Esophagus (tissue), 2 donors: Measurements from ENCODE around the gene PLA2G4A. TPM values are rescaled to one million over a fixed set of nuclear protein-coding genes. Genes with fewer than 3 reads are reported as not detected.

ENCODE experiments used
- H3K27ac ChIP-seq, 2 donors: one replicate each; pipeline ENCODE4 v1.5.1; 2013; ENCODE audit warnings: low read depth in 2 of 2, mild to moderate bottlenecking in 2 of 2, inconsistent platforms in 1 of 2, low read length in 1 of 2, moderate library complexity in 1 of 2
- H3K27me3 ChIP-seq, 2 donors: one replicate each; pipeline ENCODE4 v1.6.1; 2013; ENCODE audit warnings: low read length in 2 of 2, control low read depth in 1 of 2, mild to moderate bottlenecking in 1 of 2; ENCODE audit not compliant: insufficient read depth in 2 of 2, control insufficient read depth in 1 of 2
- H3K36me3 ChIP-seq, 2 donors: one replicate each; pipeline ENCODE4 v1.6.1; 2013; ENCODE audit warnings: low read length in 1 of 2; ENCODE audit not compliant: control insufficient read depth in 2 of 2, insufficient read depth in 2 of 2
- H3K4me1 ChIP-seq, 2 donors: one replicate each; pipeline ENCODE4 v1.6.1; 2013; ENCODE audit warnings: low read length in 1 of 2; ENCODE audit not compliant: control insufficient read depth in 2 of 2, insufficient read depth in 2 of 2
- H3K4me3 ChIP-seq, 2 donors: one replicate each; pipeline ENCODE4 v1.5.1; 2013; ENCODE audit warnings: low read length in 2 of 2, mild to moderate bottlenecking in 2 of 2, low read depth in 1 of 2, moderate library complexity in 1 of 2
- H3K9me3 ChIP-seq, 2 donors: one replicate each; pipeline ENCODE4 v1.6.1; 2013; ENCODE audit warnings: mild to moderate bottlenecking in 2 of 2, low read depth in 1 of 2, low read length in 1 of 2, moderate library complexity in 1 of 2; ENCODE audit not compliant: control insufficient read depth in 2 of 2, insufficient read depth in 1 of 2
- WGBS, 2 donors: extraction: QIAGEN DNeasy Blood & Tissue Kit; methylation state at CpG; one replicate each; pipeline ENCODE4 v1.1.7; 2013; 5-methylcytosine and 5-hydroxymethylcytosine counted together
- polyA plus RNA-seq, 2 donors: library from polyadenylated mRNA; stranded (reverse); fragments of 200-250 nt; gene quantifications; one replicate each; pipeline ENCODE4 v1.2.3, GENCODE V29; 2013
- donor health status: healthy with polysubstance abuse.
- donor health status: Bipolar disorder and iron deficiency.

PLA2G4A gene
- polyA plus RNA-seq, 2 donors = 3.1 to 6.3 TPM

- H3K4me3 ChIP-seq = no peak overlapping the region
- no peaks in the 10 kb centered on the region for H3K9me3 ChIP-seq
- no peak overlapping the region for H3K27ac ChIP-seq
- no peaks in the 10 kb centered on the region for H3K27me3 ChIP-seq
- no peaks in the 10 kb centered on the region for H3K36me3 ChIP-seq
- whole genome bisulfite sequencing, 2 donors = 0 to 8% methylated on average over 1 of the region's 1 CpG
- no peaks in the 10 kb centered on the region for H3K4me1 ChIP-seq
Observed at GRCh38 chr1:186949173-186949572, 120.4 kb downstream of the PLA2G4A start.

- Histone ChIP-seq H3K27ac (no peak overlapping the region), H3K27me3 (no peaks in the 10 kb centered on the region), H3K9me3 (no peaks in the 10 kb centered on the region), H3K4me1 (no peaks in the 10 kb centered on the region), H3K4me3 (no peak overlapping the region), H3K36me3 (no peaks in the 10 kb centered on the region)
- 46 to 62% methylated on average over 4 of the region's 4 CpGs for whole genome bisulfite sequencing, 2 donors
Observed at GRCh38 chr1:186950547-186950946, 121.8 kb downstream of the PLA2G4A start.

- no peaks in the 10 kb centered on the region for H3K4me1 ChIP-seq
- H3K36me3 ChIP-seq = no peaks in the 10 kb centered on the region
- no peaks in the 10 kb centered on the region for H3K27me3 ChIP-seq
- H3K9me3 ChIP-seq = no peaks in the 10 kb centered on the region
- H3K27ac ChIP-seq = no peak overlapping the region
- WGBS, 2 donors = 75 to 81% methylated on average over 2 of the region's 2 CpGs
- no peak overlapping the region for H3K4me3 ChIP-seq
Observed at GRCh38 chr1:186953876-186954275, 125.1 kb downstream of the PLA2G4A start.

GRCh38 chr1:186957314-186957713 is 128.6 kb downstream of the PLA2G4A start:
- no peaks in the 10 kb centered on the region for H3K4me1 ChIP-seq
- no peak overlapping the region for H3K4me3 ChIP-seq
- H3K27ac ChIP-seq = no peak overlapping the region
- H3K9me3 ChIP-seq = no peaks in the 10 kb centered on the region
- WGBS, 2 donors = 9 to 17% methylated on average over 2 of the region's 2 CpGs
- H3K27me3 ChIP-seq = no peaks in the 10 kb centered on the region
- H3K36me3 ChIP-seq = no peaks in the 10 kb centered on the region

- Histone ChIP-seq H3K4me1 (no peaks in the 10 kb centered on the region), H3K27me3 (no peaks in the 10 kb centered on the region), H3K9me3 (no peaks in the 10 kb centered on the region), H3K4me3 (no peak overlapping the region), H3K27ac (no peak overlapping the region), H3K36me3 (no peaks in the 10 kb centered on the region)
- 78 to 85% methylated on average over 2 of the region's 2 CpGs for WGBS, 2 donors
Observed at GRCh38 chr1:186958520-186958919, 129.8 kb downstream of the PLA2G4A start.

- Histone ChIP-seq H3K9me3 (no peaks in the 10 kb centered on the region), H3K27me3 (no peaks in the 10 kb centered on the region), H3K27ac (no peak overlapping the region), H3K4me1 (no peaks in the 10 kb centered on the region), H3K4me3 (no peak overlapping the region), H3K36me3 (no peaks in the 10 kb centered on the region)
- 92 to 98% methylated on average over 1 of the region's 1 CpG for WGBS, 2 donors
Observed at GRCh38 chr1:186960861-186961260, 132.1 kb downstream of the PLA2G4A start.

- no peaks in the 10 kb centered on the region for H3K9me3 ChIP-seq
- H3K27ac ChIP-seq = no peak overlapping the region
- no peak overlapping the region for H3K4me3 ChIP-seq
- H3K36me3 ChIP-seq = no peaks in the 10 kb centered on the region
- H3K4me1 ChIP-seq = no peaks in the 10 kb centered on the region
- H3K27me3 ChIP-seq = no peaks in the 10 kb centered on the region
Observed at GRCh38 chr1:186965847-186966246, 137.1 kb downstream of the PLA2G4A start.

- H3K4me3 ChIP-seq = no peak overlapping the region
- WGBS, 2 donors = 80 to 87% methylated on average over 4 of the region's 4 CpGs
- H3K4me1 ChIP-seq = no peaks in the 10 kb centered on the region
- no peak overlapping the region for H3K27ac ChIP-seq
- no peaks in the 10 kb centered on the region for H3K9me3 ChIP-seq
- no peaks in the 10 kb centered on the region for H3K27me3 ChIP-seq
- no peaks in the 10 kb centered on the region for H3K36me3 ChIP-seq
Observed at GRCh38 chr1:186966456-186966855, 137.7 kb downstream of the PLA2G4A start.

- 57 to 73% methylated on average over 2 of the region's 2 CpGs for WGBS, 2 donors
- Histone ChIP-seq H3K4me1 (no peaks in the 10 kb centered on the region), H3K9me3 (no peaks in the 10 kb centered on the region), H3K27ac (no peak overlapping the region), H3K4me3 (no peak overlapping the region), H3K27me3 (no peaks in the 10 kb centered on the region), H3K36me3 (no peaks in the 10 kb centered on the region)
Observed at GRCh38 chr1:186967656-186968394, 139.1 kb downstream of the PLA2G4A start.

GRCh38 chr1:186974774-186975181 is 146.0 kb downstream of the PLA2G4A start:
- Histone ChIP-seq H3K9me3 (no peaks in the 10 kb centered on the region), H3K27me3 (no peaks in the 10 kb centered on the region), H3K36me3 (no peaks in the 10 kb centered on the region), H3K4me1 (no peaks in the 10 kb centered on the region), H3K4me3 (no peak overlapping the region), H3K27ac (no peak overlapping the region)
- WGBS, 2 donors = 20 to 42% methylated on average over 3 of the region's 3 CpGs
